Activated CD4-positive, alpha-beta T cell treated with anti-CD3 and anti-CD28 coated beads, Interleukin-2, amount 10 ng/mL, durations not matched to agents 7 days and 5 days (primary cell): Measurements from ENCODE around the gene COLEC12. TPM values are rescaled to one million over a fixed set of nuclear protein-coding genes. Genes with fewer than 3 reads are reported as not detected.
"Not testable (repeated sequence)": the region's sequence is repeated elsewhere in the genome, so short reads cannot be mapped to it uniquely, and the experiment has no call there.

ENCODE experiments used
- CTCF ChIA-PET: fragments of 350-600 bp; sonication (Branson Sonifier 250); formaldehyde crosslinking; loops from one replicate; lab custom pipeline; 2021; ENCODE audit warnings: antibody characterized with exemption; lab: Charles Lee
- POLR2A ChIA-PET: fragments of 350-600 bp; sonication (Branson Sonifier 250); formaldehyde crosslinking; loops from one replicate; lab custom pipeline; 2021; ENCODE audit warnings: antibody characterized with exemption; lab: Charles Lee
- DNase-seq: peaks from one replicate; pipeline ENCODE4 v3.0.0-alpha.2; 2020
- H3K27ac Mint-ChIP-seq: one replicate; pipeline ENCODE4 v1.8.0; 2021; ENCODE audit warnings: mild to moderate bottlenecking, moderate library complexity, mixed read lengths
- H3K27me3 Mint-ChIP-seq: one replicate; pipeline ENCODE4 v1.8.0; 2021; ENCODE audit warnings: mixed read lengths
- H3K36me3 Mint-ChIP-seq: one replicate; pipeline ENCODE4 v1.8.0; 2021; ENCODE audit warnings: low read depth, mixed read lengths
- H3K4me1 Mint-ChIP-seq: one replicate; pipeline ENCODE4 v1.8.0; 2021; ENCODE audit warnings: mixed read lengths
- H3K4me3 Mint-ChIP-seq: one replicate; pipeline ENCODE4 v1.8.0; 2021; ENCODE audit warnings: mild to moderate bottlenecking, moderate library complexity, mixed read lengths
- H3K9me3 Mint-ChIP-seq: one replicate; pipeline ENCODE4 v1.8.0; 2021; ENCODE audit warnings: mixed read lengths
- total RNA-seq, 2 experiments: library from RNA; stranded (reverse); gene quantifications; one replicate each; pipeline ENCODE4 v1.2.3, GENCODE V29; 2021

COLEC12 gene
- total RNA-seq, 2 experiments from 2014 or later, result not detected

DNA sequence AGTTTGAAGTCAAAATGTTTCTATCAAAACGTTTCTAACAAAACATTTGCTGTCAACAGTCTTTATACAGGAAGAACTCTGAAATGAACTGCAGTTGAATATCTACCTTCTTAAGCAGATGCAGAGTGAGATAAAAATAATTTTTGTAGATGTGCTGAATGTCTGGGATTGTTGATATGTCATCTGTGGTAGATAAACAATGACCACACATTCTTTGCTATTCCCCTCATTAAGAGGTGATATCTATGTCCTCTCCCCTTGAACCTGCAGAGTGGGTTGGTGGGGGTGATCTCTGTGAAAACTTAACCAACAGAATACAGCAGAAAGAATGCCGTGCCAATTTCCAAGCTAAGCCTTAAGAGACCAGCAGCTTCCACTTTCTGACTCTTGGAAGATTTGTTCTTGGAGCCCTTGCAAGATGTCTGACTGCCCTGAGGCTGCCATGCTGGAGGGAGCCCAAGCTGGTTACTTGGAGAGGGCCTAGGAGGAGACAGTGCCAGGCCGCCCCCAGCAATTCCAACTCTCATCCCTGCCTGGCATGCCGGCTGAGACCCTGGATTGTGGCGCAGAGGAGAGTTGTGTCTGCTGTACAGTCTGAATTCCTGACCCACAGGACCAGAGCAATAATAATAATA, 80.8 kb downstream of the COLEC12 start:
- no peaks in the 10 kb centered on the region for H3K36me3 Mint-ChIP-seq
- H3K9me3 Mint-ChIP-seq, result no peaks in the 10 kb centered on the region
- no peak overlapping the region for H3K27ac Mint-ChIP-seq
- H3K4me3 Mint-ChIP-seq, result no peak overlapping the region
- no peaks in the 10 kb centered on the region for H3K4me1 Mint-ChIP-seq
- no peaks in the 10 kb centered on the region for H3K27me3 Mint-ChIP-seq
- DNase-seq, result no peak
- CTCF ChIA-PET, result no interaction called here
- POLR2A ChIA-PET, result no interaction called here

DNA sequence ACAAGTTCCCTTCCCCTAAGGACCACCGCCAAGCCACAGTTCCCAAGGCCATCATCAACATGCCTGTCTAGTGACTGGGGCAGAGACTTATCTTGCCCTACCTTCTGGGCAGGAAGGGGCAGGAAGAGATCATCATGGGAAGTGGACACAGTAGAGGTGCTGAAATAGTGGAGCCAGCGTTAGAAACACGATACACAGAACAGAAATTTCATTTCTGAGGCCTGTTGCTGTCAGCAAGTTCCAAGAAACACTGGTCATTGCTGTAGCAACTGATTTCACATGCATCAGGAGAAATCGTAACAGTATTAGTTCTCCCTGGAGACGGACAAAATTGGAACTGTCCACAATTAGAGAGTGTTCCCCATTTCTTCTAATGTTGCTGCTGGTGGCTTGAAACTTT, 83.0 kb downstream of the COLEC12 start:
- no peak for DNase-seq
- Mint-ChIP-seq H3K4me1 (no peaks in the 10 kb centered on the region), H3K27ac (no peak overlapping the region), H3K4me3 (no peak overlapping the region), H3K36me3 (no peaks in the 10 kb centered on the region), H3K27me3 (no peaks in the 10 kb centered on the region), H3K9me3 (no peaks in the 10 kb centered on the region)
- ChIA-PET POLR2A (no interaction called here), CTCF (no interaction called here)

DNA sequence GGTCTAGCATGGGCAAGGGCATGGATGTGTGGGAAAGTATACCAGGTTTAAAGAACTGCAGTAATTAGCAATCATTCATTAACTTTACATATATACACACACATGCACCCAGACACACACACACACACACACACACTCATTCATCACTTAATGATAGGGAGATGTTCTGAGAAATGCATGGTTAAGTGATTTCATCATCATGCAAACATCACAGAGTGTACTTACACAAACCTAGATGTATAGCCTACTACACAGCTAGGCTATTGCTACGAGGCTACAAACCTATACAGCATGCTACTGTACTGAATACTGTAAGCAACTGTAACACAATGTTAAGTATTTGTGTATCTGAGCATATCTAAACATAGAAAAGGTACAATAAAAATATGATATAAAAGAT, 83.6 kb downstream of the COLEC12 start:
- Mint-ChIP-seq H3K9me3 (no peaks in the 10 kb centered on the region), H3K4me3 (no peak overlapping the region), H3K4me1 (no peaks in the 10 kb centered on the region), H3K27ac (no peak overlapping the region), H3K36me3 (no peaks in the 10 kb centered on the region), H3K27me3 (peaks cover 3% of the 10 kb centered on the region)
- POLR2A ChIA-PET, result no interaction called here
- CTCF ChIA-PET, result no interaction called here
- DNase-seq, result no peak

DNA sequence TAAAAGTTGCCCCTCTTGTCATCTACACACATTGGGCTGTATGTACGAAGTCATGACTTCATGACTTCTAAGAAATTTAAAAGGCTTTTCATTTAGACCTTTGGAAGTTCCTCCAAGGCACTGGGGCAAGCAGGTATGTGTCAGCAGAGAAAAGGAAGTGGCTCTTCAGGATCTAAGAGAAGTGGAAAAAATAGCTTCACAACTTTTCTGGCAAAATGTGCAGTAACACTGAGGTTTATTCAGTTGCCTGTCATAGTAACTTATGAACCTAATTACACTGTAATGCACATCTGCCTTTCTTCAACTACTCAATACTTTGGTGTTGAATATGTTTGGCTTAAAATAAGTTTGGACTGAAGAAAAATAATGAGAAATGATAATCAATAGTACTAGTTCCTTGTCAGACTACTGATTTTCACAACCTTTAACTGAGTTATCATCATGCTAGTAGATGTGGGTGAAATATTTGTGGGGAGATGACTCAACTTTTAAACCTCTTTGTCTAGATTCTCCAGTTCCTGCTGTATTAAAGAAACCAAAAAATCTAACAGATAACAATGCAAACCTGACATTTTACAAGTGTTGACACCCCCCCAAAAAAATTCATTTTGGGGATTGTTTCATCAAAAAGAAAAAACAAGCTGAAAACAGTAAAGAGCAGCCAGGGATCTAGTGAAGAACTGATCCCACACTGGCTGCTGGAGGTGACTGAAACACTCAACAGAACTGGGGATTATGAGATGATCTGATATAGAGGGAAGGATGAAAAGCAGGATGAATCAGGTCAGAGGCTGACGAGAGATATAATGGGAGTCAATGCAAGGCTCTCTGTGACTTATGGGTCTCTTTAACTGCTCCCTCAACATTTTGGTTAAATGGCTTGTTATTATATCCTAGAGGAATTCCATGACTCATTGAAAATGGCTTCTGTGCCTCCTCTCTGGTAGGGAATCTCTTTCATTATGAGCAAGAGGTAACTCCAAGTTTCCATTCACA, 84.6 kb downstream of the COLEC12 start:
- no peak for DNase-seq
- ChIA-PET POLR2A (no interaction called here), CTCF (no interaction called here)
- Mint-ChIP-seq H3K4me1 (no peaks in the 10 kb centered on the region), H3K9me3 (no peaks in the 10 kb centered on the region), H3K27me3 (peaks cover 8% of the 10 kb centered on the region), H3K27ac (no peak overlapping the region), H3K36me3 (no peaks in the 10 kb centered on the region), H3K4me3 (no peak overlapping the region)

DNA sequence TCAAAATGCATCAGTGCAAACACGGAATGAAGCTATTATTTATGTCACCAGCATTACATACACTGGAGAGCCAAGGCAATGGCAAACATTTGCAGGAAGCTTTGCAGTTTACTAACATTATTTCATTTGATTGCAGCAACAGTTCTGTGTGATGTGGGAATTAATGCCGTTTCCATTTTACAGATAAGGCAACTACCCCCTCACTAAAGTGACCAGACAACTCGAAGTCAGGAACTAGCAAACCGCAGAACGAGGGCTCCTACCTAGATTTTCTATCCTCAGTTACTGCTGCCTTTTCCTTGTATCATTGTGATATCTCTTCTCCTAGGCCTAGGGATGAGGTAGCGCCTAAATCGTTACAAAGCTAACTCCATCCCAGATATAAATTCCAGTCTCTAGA, 85.5 kb downstream of the COLEC12 start:
- Mint-ChIP-seq H3K27ac (no peak overlapping the region), H3K4me3 (no peak overlapping the region), H3K9me3 (no peaks in the 10 kb centered on the region), H3K27me3 (peaks cover 8% of the 10 kb centered on the region), H3K4me1 (no peaks in the 10 kb centered on the region), H3K36me3 (no peaks in the 10 kb centered on the region)
- ChIA-PET CTCF (no interaction called here), POLR2A (no interaction called here)
- no peak for DNase-seq

DNA sequence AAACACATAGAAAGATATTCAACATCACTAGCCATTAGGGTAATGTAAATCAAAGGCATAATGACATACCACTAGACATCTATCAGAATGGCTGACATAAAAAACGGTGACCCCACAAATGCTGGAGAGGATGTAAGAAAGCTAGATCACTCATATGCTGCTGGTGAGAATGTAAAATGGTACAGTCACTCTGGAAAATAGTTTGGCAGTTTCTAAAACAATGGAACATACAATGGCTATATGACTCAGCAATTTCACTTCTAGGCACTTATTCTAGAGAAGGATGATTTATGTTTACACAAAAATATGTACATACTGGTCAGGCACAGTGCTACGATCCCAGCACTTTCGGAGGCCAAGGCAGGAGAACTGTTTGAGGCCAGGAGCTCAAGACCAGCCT, 87.3 kb downstream of the COLEC12 start:
- Mint-ChIP-seq H3K36me3 (no peaks in the 10 kb centered on the region), H3K27me3 (peaks cover 8% of the 10 kb centered on the region), H3K4me1 (no peaks in the 10 kb centered on the region), H3K4me3 (no peak overlapping the region), H3K9me3 (no peaks in the 10 kb centered on the region), H3K27ac (no peak overlapping the region)
- ChIA-PET POLR2A (no interaction called here), CTCF (no interaction called here)
- DNase-seq, result no peak

DNA sequence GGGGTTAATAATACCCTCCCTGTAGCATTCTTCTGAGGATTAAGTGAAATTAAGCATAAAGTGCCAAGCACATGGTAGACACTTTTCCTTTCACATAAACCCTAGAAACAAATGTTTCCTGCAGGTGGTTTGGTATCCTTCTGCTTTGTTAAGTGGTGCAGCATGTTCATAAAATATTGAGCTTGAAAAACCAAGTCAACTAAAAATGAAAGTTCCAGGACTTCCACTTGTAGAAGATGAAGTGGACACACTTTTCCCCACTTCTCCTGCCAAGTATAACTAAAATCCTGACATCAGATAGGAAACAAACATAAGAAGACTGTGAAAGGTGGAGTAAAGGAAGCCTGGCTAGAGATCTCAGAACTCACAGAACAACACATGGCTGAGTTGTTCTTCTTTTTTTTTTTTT, 90.5 kb downstream of the COLEC12 start:
- peaks cover 3% of the 10 kb centered on the region for H3K9me3 Mint-ChIP-seq
- H3K36me3 Mint-ChIP-seq, result no peaks in the 10 kb centered on the region
- ChIA-PET CTCF (interaction anchor here (0.8 kb wide), 1 partner anchor 117 kb away, joined by 3 read pairs; no protein-coding TSS in a partner anchor), POLR2A (no interaction called here)
- DNase-seq, result no peak
- H3K4me3 Mint-ChIP-seq, result no peak overlapping the region
- no peak overlapping the region for H3K27ac Mint-ChIP-seq
- no peaks in the 10 kb centered on the region for H3K4me1 Mint-ChIP-seq
- peaks cover 8% of the 10 kb centered on the region for H3K27me3 Mint-ChIP-seq

DNA sequence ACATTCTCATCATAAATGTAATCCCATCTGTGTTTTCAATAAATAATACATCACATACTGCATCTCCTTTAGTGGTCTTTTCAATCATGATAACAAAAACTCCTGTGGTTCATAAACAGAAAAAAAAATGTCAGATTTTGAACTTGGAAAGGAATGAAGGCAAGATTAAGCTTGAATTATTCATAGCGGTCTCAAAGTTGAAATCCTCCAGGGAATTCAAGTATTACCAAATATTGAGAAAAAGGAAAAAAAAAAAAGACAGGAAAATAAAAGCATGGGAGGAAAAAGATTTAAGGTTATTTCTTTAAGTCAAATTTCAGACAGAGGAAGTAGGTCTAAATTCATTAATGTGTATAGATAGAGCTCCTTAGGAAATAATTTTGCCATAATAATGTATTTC, 92.1 kb downstream of the COLEC12 start:
- DNase-seq, result no peak
- no peak overlapping the region for H3K4me3 Mint-ChIP-seq
- peaks cover 8% of the 10 kb centered on the region for H3K27me3 Mint-ChIP-seq
- H3K9me3 Mint-ChIP-seq, result peaks cover 4% of the 10 kb centered on the region
- ChIA-PET CTCF (interaction anchor here (0.6 kb wide), 1 partner anchor 330 kb away, joined by 4 read pairs; no protein-coding TSS in a partner anchor), POLR2A (no interaction called here)
- no peak overlapping the region for H3K27ac Mint-ChIP-seq
- no peaks in the 10 kb centered on the region for H3K36me3 Mint-ChIP-seq
- no peaks in the 10 kb centered on the region for H3K4me1 Mint-ChIP-seq

DNA sequence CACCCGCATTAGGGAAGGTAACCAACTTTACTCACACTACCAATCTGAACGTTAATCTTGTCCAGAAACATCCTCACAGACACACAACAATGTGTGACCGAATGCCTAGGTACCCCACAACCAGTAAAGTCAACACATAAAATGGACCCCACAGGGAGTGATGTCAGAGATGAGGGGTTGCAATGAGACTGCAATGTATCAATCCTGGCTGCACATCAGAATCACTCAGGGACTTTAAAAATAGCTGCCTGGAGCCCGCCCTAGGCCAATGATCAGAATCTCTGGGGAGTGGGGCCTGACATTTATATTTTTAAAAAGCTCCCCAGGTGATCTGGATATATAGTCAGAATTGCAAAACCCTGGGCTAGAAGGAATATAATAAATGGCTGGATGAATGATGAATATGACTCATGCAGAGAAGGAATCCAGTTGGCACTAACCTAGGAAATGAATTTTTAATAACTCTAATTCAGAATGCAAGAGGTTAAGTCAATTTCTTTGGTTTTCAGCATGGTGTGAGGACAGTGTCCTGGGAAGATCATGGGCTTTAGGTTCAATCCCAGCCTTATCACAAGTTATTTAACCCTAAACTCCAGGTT, 92.8 kb downstream of the COLEC12 start:
- Mint-ChIP-seq H3K9me3 (peaks cover 4% of the 10 kb centered on the region), H3K36me3 (no peaks in the 10 kb centered on the region), H3K4me3 (no peak overlapping the region), H3K27ac (no peak overlapping the region), H3K27me3 (peaks cover 8% of the 10 kb centered on the region), H3K4me1 (no peaks in the 10 kb centered on the region)
- DNase-seq, result no peak
- CTCF ChIA-PET, result no interaction called here
- POLR2A ChIA-PET, result no interaction called here

DNA sequence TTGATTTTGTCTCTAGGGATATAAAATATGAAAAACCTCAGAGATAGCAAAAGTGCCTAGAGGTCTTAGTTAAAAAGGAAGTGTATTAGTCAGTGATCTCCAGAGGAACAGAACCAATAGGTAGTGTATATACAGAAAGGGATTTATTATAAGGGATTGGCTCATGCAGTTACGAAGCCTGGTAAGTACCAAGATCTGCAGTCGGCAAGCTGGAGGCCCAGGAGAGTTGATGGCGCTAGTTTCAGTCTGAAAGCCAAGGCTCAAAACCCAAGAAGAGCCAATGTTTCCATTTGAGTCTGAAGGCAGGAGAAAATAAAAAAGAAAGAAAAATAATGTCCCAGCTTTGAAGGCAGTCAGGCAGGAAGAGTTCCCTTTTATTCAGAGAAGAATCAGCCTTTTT, 93.3 kb downstream of the COLEC12 start:
- Mint-ChIP-seq H3K27ac (no peak overlapping the region), H3K4me1 (no peaks in the 10 kb centered on the region), H3K36me3 (no peaks in the 10 kb centered on the region), H3K27me3 (peaks cover 7% of the 10 kb centered on the region), H3K4me3 (no peak overlapping the region), H3K9me3 (peaks cover 4% of the 10 kb centered on the region)
- no peak for DNase-seq
- CTCF ChIA-PET, result no interaction called here
- POLR2A ChIA-PET, result no interaction called here

DNA sequence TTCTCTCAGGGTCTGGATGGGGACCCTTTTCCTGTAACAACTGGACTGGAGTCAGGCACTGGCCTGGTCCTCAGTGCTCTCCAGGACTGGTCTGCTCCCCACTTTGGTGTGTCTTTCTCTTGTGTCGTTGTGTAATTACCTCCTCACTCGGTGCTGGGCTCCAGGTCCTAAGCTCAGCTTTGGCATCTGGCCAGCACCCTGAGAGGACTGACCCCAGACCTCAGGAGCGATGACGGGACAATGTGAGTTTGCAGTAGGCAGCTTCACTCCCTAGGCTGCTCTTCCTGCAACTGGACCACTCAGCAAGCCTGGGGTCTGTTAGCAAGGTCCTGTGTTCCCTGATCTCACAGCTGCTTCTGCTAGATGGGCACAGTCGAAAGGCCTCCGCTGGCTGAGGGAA, 93.8 kb downstream of the COLEC12 start:
- no peak overlapping the region for H3K27ac Mint-ChIP-seq
- peaks cover 4% of the 10 kb centered on the region for H3K9me3 Mint-ChIP-seq
- ChIA-PET POLR2A (no interaction called here), CTCF (no interaction called here)
- H3K4me1 Mint-ChIP-seq, result no peaks in the 10 kb centered on the region
- peaks cover 2% of the 10 kb centered on the region for H3K27me3 Mint-ChIP-seq
- H3K4me3 Mint-ChIP-seq, result no peak overlapping the region
- H3K36me3 Mint-ChIP-seq, result no peaks in the 10 kb centered on the region
- no peak for DNase-seq

DNA sequence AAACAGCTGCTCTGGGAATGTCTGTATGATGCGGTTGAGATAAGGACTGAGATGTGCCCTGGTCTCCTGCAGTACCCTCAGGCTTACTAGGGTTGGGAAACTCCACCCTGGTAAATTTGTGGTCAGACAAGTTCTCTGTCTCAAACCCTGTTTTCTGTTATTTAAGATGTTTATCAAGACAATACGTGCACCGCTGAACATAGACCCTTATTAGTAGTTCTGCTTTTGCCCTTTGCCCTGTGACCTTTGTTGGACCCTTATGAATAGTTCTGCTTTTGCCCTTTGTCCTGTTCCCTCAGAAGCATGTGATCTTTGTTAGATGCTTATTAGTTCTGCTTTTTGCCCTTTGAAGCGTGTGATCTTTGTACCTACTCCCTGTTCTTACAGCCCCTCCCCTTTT, 95.5 kb downstream of the COLEC12 start:
- H3K36me3 Mint-ChIP-seq, DNase-seq, H3K27ac Mint-ChIP-seq, H3K9me3 Mint-ChIP-seq, H3K4me3 Mint-ChIP-seq, POLR2A ChIA-PET, H3K4me1 Mint-ChIP-seq, H3K27me3 Mint-ChIP-seq: not testable (repeated sequence)
- CTCF ChIA-PET, result interaction anchor here (0.6 kb wide), 1 partner anchor 12 kb away, joined by 3 read pairs; no protein-coding TSS in a partner anchor

DNA sequence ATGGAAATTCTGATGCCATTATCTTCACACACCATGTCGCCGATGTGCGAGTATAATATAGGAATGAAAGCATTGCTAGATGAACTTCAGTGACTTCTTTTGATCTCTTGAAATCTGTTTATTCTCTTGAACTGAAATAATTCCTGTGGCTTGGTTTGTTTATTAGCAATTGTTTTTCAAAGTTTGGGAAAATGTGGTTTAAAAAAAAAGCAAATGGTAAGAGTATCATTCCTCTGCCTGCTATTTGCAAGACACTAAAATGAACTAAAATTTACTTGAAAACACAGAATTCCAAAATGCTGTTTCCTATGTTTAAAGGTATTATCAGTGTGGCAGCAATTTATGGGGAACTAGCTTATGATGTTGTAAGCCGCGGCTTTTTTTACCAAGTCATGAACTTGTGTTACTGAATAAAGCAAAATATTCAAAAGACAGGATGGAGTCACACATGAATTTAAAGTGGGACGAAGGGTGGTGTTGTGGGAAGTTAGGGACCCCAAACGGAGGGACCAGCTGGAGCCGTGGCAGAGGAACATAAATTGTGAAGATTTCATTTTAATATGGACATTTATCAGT, 96.4 kb downstream of the COLEC12 start:
- ChIA-PET POLR2A (no interaction called here), CTCF (interaction anchor here (0.6 kb wide), 1 partner anchor 11 kb away, joined by 3 read pairs; no protein-coding TSS in a partner anchor)
- Mint-ChIP-seq H3K27ac (no peak overlapping the region), H3K4me3 (no peak overlapping the region), H3K4me1 (no peaks in the 10 kb centered on the region), H3K9me3 (peaks cover 4% of the 10 kb centered on the region), H3K36me3 (no peaks in the 10 kb centered on the region), H3K27me3 (no peaks in the 10 kb centered on the region)
- no peak for DNase-seq
